Stimulated activated CD4-positive, alpha-beta T cell treated with anti-CD3 and anti-CD28 coated beads, Interleukin-4, amount 100 ng/mL, for 48 hours (primary cell): ENCODE data around the gene OR10AD1.
"Not testable (repeated sequence)": the region's sequence is repeated elsewhere in the genome, so short reads cannot be mapped to it uniquely, and the experiment has no call there.

Source experiments
- DNase-seq, 2 donors: peaks; one replicate each; pipeline ENCODE4 v3.0.0-alpha.2; 2020; ENCODE audit warnings: low read depth in 2 of 2

OR10AD1 gene

DNA sequence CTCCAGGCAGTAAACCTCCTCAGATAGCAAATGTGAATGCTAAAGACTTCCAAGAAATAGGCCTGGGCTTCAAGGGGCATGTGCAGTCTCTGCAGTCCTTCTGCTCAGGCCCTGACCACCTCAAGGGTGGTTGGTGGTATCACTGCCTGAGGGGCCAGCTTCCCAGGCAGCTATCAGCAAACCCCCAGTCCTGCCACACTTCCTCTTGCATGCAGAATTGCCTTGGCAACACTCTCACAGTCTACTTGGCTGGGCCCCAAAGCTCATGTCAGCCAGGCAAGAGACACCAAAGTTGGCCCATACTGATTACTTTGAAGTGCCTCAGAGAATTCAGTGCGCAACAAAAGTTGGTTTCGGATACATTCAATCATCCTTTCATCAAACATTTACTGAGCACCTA lies 42.3 kb downstream of the OR10AD1 start:
- DNase-seq = no peak

DNA sequence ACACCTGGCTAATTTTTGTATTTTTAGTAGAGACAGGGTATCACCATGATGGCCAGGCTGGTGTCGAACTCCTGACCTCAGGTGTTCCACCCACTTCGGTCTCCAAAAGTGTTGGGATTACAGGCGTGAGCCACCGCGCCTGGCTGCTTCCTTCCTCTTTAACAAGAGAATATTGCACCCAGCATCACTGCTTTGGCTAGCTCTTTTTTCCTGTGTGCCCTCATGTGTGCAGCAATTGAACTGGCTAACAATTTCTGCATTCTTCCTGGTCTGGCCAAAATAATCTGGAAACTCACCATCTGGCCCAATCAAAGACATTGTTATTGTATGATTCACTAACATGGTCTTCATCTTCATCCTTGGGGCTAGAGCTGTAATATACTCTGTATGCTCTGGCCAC lies 43.0 kb downstream of the OR10AD1 start:
- DNase-seq = no peak

DNA sequence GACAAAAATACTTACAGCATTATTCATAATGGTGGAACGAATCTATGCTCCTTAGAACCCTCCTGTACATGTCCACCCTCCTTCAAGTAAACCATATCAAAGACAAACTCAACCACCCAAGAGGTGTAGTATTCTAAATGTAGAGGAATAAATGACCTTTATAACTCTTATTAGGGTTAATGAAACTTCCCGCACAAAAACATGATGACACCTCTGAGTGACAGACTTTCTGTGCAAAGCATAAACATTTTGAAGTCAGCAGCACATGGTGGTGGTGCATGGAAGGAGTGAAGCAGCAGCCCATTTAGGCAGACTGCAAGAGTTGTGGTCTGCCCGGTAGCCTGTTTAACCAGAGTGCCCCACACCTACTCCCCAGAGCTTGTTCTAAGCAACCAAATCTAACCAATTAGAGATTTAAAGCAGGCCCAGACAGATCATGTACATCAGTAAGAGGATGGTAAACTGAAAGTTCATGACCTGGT lies 45.2 kb downstream of the OR10AD1 start:
- no peak for DNase-seq

DNA sequence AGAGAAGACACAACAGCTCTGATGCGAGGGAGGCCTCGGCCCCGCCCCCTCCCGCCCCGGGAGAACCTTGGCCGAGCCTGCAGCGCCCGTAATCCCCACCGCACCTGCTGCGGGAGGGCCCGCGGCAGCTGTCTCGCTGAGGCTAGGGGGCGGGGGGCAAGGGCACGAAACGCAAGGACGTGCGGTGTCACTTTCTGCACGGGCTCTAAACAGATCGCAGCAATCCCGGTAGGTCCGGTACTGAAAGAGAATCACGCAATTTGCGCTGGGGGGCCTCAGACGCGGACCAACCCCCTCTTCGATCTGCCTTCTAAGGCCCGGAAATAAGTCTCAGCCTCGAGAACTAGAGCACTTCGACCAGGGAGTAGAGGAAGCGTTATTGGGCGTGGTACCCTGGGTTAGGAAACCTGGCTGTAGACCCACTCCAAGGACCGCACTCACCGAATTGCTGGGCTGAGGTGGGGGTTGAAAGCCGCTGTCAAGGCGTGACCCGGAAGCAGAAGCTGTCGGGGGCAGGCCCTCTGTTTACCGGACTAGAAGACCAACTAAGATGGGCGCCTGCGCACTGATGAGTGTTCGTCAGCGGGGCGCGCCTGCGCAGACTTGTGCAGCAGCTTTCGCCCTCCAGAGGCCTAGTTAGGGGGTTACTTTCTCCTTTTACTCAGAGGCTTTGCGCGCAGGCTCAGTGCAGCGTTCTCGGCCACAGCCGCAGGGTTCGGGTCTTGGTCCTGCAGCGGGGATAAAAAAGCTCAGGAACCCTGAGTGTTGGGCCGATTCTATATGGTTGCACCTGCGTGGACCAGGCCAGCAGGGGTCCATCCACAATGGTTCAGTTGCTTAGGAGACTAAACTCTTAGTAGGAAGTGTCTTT lies 45.8 kb downstream of the OR10AD1 start, which contains the start of gene ASB8:
Gene ASB8 (minus strand): TSS at position 498 of the 871 bp plus-strand sequence. CDS start 4,019 bp downstream, outside the sequence.
- DNase-seq = peak; percentile 98

DNA sequence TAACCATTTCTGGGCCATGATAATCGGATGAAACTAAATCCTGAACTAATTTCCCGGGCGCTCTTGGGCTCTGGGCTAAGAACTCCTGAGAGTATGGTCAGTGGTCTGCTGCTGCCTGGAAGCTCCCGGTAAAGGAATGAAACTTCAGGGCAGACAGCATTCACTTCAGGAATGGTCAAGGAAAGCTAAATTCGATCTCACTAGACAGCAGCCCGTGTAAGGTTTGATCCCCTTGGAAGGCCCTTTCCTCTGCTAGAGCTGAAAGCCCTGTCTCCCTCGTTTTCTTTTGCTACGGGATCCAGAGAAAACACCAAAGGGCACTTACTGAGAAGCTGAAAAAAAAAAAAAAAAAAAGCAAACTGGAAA lies 46.5 kb downstream of the OR10AD1 start:
- DNase-seq = no peak

DNA sequence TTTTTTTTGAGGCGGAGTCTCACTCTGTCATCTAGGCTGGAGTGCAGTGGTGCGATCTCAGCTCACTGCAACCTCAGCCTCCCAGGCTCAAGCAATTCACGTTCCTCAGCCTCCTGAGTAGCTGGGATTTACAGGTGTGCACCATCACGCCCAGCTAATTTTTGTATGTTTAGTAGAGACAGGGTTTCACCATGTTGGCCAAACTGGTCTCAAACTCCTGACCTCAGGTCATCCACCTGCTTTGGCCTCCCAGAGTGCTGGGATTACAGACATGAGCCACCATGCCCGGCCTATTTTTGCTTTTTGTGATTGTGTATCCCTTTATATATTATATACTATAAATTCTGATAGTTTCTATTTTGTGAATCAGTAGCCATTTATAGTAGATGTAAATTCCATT lies 47.3 kb downstream of the OR10AD1 start:
- DNase-seq = not testable (repeated sequence)
